ENCODE measurements around the gene CXCL16.
"Not testable (repeated sequence)": the region's sequence is repeated elsewhere in the genome, so short reads cannot be mapped to it uniquely, and the experiment has no call there.

The CXCL16 gene

GRCh38 chr17:4718276-4718675, 21.5 kb downstream of the CXCL16 start:
- DNase-seq (ENCODE audit: low spot score in 2 of 2) (no peak), ATAC-seq (no peak)
- no peaks in the 10 kb centered on the region for H3K9me3 Mint-ChIP-seq
- H3K36me3 Mint-ChIP-seq: peaks cover 86% of the 10 kb centered on the region
- peak overlapping the region; percentile 95 for H3K27ac Mint-ChIP-seq
- no peak overlapping the region for H3K4me3 Mint-ChIP-seq
- peaks cover 83% of the 10 kb centered on the region for H3K4me1 Mint-ChIP-seq

GRCh38 chr17:4717791-4718190, 21.9 kb downstream of the CXCL16 start:
- Mint-ChIP-seq H3K27ac (peak overlapping the region; percentile 95), H3K36me3 (peaks cover 86% of the 10 kb centered on the region), H3K4me1 (peaks cover 79% of the 10 kb centered on the region), H3K9me3 (no peaks in the 10 kb centered on the region), H3K4me3 (peak overlapping the region; percentile 49)
- DNase-seq (ENCODE audit: low spot score in 2 of 2) (no peak), ATAC-seq (no peak)

GRCh38 chr17:4716081-4716480, 23.6 kb downstream of the CXCL16 start:
- peak overlapping the region; percentile 95 for H3K27ac Mint-ChIP-seq
- H3K4me3 Mint-ChIP-seq: peak overlapping the region; percentile 95
- peaks cover 78% of the 10 kb centered on the region for H3K4me1 Mint-ChIP-seq
- no peak for DNase-seq (ENCODE audit: low spot score in 2 of 2)
- no peak for ATAC-seq
- H3K9me3 Mint-ChIP-seq: no peaks in the 10 kb centered on the region
- peaks cover 86% of the 10 kb centered on the region for H3K36me3 Mint-ChIP-seq

DNA sequence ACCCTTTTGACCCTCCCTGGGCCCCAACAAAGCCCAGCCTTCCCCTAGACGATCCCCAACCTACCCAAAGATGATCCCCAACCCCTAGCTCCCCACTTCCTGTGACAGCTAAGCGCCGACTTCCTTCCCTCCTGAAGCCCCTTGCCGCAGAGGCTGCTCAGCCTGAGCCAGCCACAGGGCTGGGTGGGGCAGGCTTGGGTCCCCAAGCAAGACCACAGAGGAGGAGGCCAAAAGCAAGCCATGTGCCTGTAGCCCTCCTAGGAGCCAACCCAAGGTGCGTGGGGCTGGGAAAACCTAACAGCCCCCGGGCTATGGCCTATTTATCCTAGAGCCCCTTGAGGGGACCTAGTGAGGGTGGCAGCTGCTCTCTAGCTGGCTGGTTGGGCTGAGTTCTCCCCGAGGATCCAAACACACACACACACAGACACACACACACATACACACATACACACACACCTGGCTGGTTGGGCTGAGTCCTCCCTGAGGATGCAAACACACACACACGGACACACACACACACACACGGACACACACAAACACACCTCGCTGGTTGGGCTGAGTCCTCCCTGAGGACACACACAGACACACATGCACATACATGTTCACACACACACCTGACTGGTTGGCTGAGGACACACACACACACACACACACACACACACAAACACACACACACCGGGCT, 24.5 kb downstream of the CXCL16 start:
- Mint-ChIP-seq H3K36me3 (peaks cover 86% of the 10 kb centered on the region), H3K4me1 (peaks cover 70% of the 10 kb centered on the region), H3K27ac (peak overlapping the region; percentile 95), H3K9me3 (no peaks in the 10 kb centered on the region), H3K4me3 (peak overlapping the region; percentile 95)
- DNase-seq (ENCODE audit: low spot score in 2 of 2) (peak in 1 of 2 donors; percentile 70), ATAC-seq (peak; percentile 11)

GRCh38 chr17:4714340-4715062, 25.2 kb downstream of the CXCL16 start:
- Mint-ChIP-seq H3K4me3 (peak overlapping the region; percentile 95), H3K36me3 (peaks cover 81% of the 10 kb centered on the region), H3K4me1 (peaks cover 69% of the 10 kb centered on the region), H3K27ac (peak overlapping the region; percentile 95)
- H3K9me3 Mint-ChIP-seq; DNase-seq (ENCODE audit: low spot score in 2 of 2); ATAC-seq: not testable (repeated sequence)

DNA sequence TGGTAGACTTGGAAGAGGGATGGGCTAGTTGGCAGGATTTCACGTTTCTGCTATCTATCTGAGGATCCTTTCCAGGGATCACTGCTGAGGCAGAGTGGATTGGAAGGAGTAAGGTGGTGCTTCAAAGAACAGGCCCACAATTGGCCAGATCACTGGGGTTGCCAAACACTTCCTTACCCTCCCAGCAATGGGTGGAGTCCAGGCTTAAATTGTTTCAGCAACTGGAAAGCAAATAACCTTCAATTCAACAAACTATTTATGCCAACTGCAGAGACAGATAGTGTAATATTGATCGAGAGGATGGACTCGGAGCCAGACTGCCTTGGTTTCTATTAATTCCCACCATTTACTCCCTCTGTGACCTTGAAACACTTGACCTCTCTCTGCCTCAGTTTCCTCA, 27.2 kb downstream of the CXCL16 start:
- DNase-seq (ENCODE audit: low spot score in 2 of 2) (no peak), ATAC-seq (no peak)
- Mint-ChIP-seq H3K27ac (peak overlapping the region; percentile 95), H3K36me3 (peaks cover 61% of the 10 kb centered on the region), H3K4me1 (peaks cover 68% of the 10 kb centered on the region), H3K4me3 (peak overlapping the region; percentile 95), H3K9me3 (no peaks in the 10 kb centered on the region)

DNA sequence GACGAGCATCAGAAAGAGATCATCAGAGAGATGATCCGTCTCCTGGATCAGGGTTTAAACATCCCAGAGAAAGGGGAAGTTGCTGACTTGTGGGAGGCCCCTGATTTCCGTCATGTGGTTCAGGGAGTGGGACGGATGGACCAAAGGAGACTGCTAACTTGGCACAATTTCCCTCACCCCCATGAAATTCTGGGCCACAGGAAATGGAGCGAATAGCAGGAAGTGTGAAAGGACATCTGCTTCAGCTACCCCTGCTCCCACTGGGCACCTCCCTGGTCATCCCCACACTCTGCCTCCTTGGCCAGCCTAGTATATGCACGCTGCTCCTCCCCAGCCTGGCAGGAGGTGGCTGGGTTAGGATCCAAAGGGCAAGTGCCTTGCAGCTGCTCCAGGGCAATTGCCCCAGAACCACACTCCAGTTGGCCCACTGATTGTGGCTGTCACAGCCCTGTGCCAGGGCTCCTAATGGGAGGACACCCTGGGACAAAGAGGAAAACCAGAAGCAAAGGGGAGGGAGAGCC, 28.0 kb downstream of the CXCL16 start:
- peak overlapping the region; percentile 95 for H3K27ac Mint-ChIP-seq
- peaks cover 61% of the 10 kb centered on the region for H3K4me1 Mint-ChIP-seq
- peaks cover 53% of the 10 kb centered on the region for H3K36me3 Mint-ChIP-seq
- no peak for DNase-seq (ENCODE audit: low spot score in 2 of 2)
- H3K9me3 Mint-ChIP-seq: no peaks in the 10 kb centered on the region
- H3K4me3 Mint-ChIP-seq: peak overlapping the region; percentile 95
- no peak for ATAC-seq

DNA sequence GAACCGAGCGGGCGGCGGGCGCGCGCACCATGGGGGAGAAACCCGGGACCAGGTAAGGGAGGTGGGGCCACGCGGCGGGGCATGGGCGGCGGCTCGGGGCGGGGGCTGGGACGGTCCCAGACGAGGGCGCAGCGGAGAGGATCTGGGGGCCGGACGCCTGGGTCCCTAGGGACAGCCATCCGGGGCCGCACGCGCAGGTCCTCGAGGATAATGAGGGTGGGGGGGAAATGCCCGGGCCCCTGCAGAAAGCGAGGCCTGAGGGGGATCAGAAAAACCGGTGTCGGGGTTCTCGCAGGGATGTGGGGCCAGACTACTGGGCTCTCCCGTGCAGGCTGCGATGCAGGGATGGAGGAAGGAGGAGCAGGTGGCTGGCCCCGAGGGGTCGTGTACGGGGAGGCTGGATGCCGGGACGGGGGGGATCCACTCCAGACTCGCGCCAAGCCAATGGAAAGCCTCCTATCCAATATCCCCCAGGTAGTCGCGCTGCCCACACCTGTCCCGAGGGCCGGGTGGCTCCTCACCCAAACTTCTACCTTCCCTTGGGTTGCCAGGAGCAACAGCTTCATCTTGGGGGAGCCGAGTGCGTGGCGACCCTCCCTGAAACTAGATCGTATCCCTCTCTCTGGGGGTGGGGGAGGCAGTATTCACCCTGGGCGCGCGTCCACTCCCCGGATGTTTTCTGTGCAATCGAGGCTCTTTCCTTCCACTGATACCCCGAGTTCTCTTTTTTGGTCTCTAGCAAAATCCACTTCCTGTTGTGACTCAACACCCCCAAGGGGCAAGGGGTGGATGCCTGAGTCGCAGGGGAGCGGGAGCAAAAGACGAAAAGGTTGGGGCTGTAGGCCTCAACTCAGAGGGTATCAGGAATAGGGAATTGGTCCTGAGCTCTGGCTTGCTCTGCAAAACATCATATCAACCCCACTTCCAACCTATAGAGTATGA, 28.8 kb downstream of the CXCL16 start:
- Mint-ChIP-seq H3K27ac (peak overlapping the region; percentile 95), H3K36me3 (peaks cover 45% of the 10 kb centered on the region), H3K9me3 (no peaks in the 10 kb centered on the region), H3K4me1 (peaks cover 63% of the 10 kb centered on the region), H3K4me3 (peak overlapping the region; percentile 95)
- DNase-seq (ENCODE audit: low spot score in 2 of 2): no peak
- peak; percentile 12 for ATAC-seq

DNA sequence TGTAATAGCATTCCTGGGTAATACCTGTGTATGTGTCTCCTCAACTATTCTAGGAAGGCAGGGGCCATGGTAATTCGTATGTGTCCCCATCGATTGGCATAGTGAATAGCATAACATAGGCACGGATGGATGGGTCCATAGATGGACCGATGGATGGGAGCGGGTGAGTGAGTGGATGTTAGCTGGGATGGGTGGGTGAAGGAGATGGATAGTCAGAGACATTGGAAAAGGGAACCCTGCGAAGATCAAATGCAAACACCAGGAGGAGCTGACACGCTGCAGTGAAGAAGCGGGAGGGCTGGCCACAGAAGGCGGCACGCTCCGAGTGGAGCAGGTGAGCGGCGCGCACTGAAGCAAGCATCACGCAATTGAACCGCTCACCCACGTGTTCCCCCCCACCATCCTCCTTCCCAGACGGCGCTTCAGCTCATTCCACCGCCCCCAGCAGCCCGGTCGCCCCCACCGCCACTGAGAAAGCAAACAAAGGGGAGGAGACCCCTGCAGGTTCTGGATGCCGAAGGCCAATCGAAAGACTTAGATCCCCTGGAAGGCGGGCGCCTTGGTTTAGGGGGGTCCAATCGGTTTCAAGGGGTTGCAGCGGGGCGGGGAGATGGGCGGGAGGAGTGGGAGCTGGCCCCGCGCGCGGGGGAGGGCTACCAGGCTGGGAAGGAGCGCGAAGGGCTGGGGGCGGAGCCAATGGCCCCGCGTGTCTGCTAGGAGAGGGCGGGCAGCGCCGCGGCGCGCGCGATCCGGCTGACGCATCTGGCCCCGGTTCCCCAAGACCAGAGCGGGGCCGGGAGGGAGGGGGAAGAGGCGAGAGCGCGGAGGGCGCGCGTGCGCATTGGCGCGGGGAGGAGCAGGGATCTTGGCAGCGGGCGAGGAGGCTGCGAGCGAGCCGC, 29.7 kb downstream of the CXCL16 start, which contains the start of gene ARRB2:
Gene ARRB2 (plus strand): TSS at position 839 of the 899 bp plus-strand sequence. CDS start 90 bp downstream, outside the sequence.
- peaks cover 60% of the 10 kb centered on the region for H3K4me1 Mint-ChIP-seq

GRCh38 chr17:4708436-4708835, 31.3 kb downstream of the CXCL16 start:
- H3K9me3 Mint-ChIP-seq: no peaks in the 10 kb centered on the region
- no peak for ATAC-seq

More for the DNA sequence above, 29.7 kb downstream of the CXCL16 start, which contains the start of gene ARRB2:
- DNase-seq (ENCODE audit: low spot score in 2 of 2) (peak; percentile 93 to 98), ATAC-seq (peak; percentile 89)
- H3K4me3 Mint-ChIP-seq: peak within 1 kb of the TSS; percentile 95
- H3K27ac Mint-ChIP-seq: peak within 1 kb of the TSS; percentile 95
- no peaks in the 10 kb centered on the region for H3K9me3 Mint-ChIP-seq
- H3K36me3 Mint-ChIP-seq: peaks cover 36% of the 10 kb centered on the region

DNA sequence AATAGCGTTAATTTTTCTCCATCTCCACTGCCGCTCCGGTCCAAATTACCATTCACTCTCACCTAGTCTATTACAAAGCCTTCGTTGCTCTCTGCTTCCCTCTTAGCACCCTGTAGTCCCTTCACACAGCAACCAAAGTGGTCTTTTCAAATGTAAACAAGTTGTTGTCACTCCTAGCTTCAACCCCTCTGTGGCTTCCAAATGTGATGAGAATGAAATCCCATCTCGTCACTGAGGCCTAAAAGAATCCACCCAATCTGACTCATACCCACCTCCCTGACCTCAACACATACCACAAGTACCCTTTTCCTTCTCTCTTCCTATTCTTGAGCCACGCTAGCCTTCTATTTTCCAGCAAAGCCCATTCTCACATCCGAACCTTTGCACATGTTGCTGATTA, 33.6 kb downstream of the CXCL16 start:
- H3K4me3 Mint-ChIP-seq: peak overlapping the region; percentile 83
- H3K9me3 Mint-ChIP-seq: no peaks in the 10 kb centered on the region
- peaks cover 58% of the 10 kb centered on the region for H3K4me1 Mint-ChIP-seq
- DNase-seq (ENCODE audit: low spot score in 2 of 2) (no peak), ATAC-seq (no peak)
- peak overlapping the region; percentile 7 for H3K27ac Mint-ChIP-seq
- H3K36me3 Mint-ChIP-seq: peaks cover 30% of the 10 kb centered on the region

More at GRCh38 chr17:4708436-4708835, 31.3 kb downstream of the CXCL16 start:
- peak overlapping the region; percentile 10 for H3K27ac Mint-ChIP-seq
- H3K4me1 Mint-ChIP-seq: peaks cover 52% of the 10 kb centered on the region
- peak overlapping the region; percentile 19 for H3K4me3 Mint-ChIP-seq
- peaks cover 30% of the 10 kb centered on the region for H3K36me3 Mint-ChIP-seq
- peak in 1 of 2 donors; percentile 80 for DNase-seq (ENCODE audit: low spot score in 2 of 2)

- Mint-ChIP-seq H3K27ac (peak overlapping the region; percentile 58), H3K36me3 (peaks cover 28% of the 10 kb centered on the region), H3K4me3 (peak overlapping the region; percentile 83), H3K9me3 (no peaks in the 10 kb centered on the region), H3K4me1 (peaks cover 56% of the 10 kb centered on the region)
- ATAC-seq (no peak), DNase-seq (ENCODE audit: low spot score in 2 of 2) (no peak)
These were observed 34.7 kb downstream of the CXCL16 start for GRCh38 chr17:4704991-4705390.

DNA sequence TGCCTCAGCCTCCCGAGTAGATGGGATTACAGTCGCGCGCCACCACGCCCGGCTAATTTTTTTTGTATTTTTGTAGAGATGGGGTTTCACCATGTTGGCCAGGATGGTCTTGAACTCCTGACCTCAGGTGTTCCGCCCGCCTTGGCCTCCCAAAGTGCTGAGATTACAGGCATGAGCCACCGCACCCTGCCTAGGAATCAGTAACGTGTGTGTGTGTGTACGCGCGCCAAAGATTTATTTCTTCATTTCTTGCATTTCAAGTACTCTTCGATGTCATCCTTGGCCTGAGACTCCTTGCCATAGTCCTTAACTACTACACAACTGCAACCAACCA, 35.2 kb downstream of the CXCL16 start:
- Mint-ChIP-seq H3K4me3 (peak overlapping the region; percentile 83), H3K4me1 (peaks cover 52% of the 10 kb centered on the region)
- ATAC-seq: not testable (repeated sequence)

DNA sequence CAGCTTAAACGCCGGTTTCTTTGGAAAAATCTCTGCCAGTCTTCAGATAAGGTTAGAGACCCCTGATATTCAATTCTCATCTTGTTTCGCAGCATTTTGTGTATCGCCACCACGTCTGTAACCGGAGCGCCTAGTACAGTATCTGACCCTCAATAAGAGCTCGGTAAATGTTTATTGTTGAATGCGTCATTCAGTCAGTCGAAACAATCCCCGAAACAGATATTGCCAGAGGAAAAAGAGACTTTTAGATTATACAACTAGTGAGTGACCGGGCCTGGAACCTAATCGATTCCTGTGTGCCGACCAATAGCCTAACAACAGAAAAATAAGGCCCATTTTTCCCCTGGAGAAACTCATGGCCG, 36.4 kb downstream of the CXCL16 start:
- ATAC-seq (no peak), DNase-seq (ENCODE audit: low spot score in 2 of 2) (no peak)
- Mint-ChIP-seq H3K36me3 (peaks cover 38% of the 10 kb centered on the region), H3K27ac (peak overlapping the region; percentile 58), H3K9me3 (no peaks in the 10 kb centered on the region), H3K4me1 (peaks cover 43% of the 10 kb centered on the region), H3K4me3 (peak overlapping the region; percentile 83)

More for the DNA sequence above, 35.2 kb downstream of the CXCL16 start:
- not testable (repeated sequence) for H3K9me3 Mint-ChIP-seq; DNase-seq (ENCODE audit: low spot score in 2 of 2)
- Mint-ChIP-seq H3K27ac (peak overlapping the region; percentile 58), H3K36me3 (peaks cover 30% of the 10 kb centered on the region)
